HG02571 (cell line): ENCODE data around the gene SLC15A3.

Experiments used
- ATAC-seq: cut with Tn5 transposase; IDR thresholded peaks from one replicate; pipeline ENCODE4 v1.9.1; 2021; ENCODE audit warnings: mild to moderate bottlenecking, moderate library complexity; ENCODE audit not compliant: unreplicated experiment

Gene SLC15A3

GRCh38 chr11:60895687-60896086 lies 56.3 kb downstream of the SLC15A3 start:
- ATAC-seq: no peak

GRCh38 chr11:60891103-60891741 lies 60.8 kb downstream of the SLC15A3 start:
- no peak for ATAC-seq

GRCh38 chr11:60890696-60891095 lies 61.3 kb downstream of the SLC15A3 start:
- no peak for ATAC-seq

GRCh38 chr11:60889869-60890311 lies 62.1 kb downstream of the SLC15A3 start:
- no peak for ATAC-seq

GRCh38 chr11:60887556-60887955 lies 64.4 kb downstream of the SLC15A3 start:
- no peak for ATAC-seq
